Measurements from ENCODE around the gene ZNF487.
A peak's percentile ranks its signal among the peaks of the same experiment; 100 is the strongest.
"Not testable (repeated sequence)": the region's sequence is repeated elsewhere in the genome, so short reads cannot be mapped to it uniquely, and the experiment has no call there.

The ZNF487 gene

DNA sequence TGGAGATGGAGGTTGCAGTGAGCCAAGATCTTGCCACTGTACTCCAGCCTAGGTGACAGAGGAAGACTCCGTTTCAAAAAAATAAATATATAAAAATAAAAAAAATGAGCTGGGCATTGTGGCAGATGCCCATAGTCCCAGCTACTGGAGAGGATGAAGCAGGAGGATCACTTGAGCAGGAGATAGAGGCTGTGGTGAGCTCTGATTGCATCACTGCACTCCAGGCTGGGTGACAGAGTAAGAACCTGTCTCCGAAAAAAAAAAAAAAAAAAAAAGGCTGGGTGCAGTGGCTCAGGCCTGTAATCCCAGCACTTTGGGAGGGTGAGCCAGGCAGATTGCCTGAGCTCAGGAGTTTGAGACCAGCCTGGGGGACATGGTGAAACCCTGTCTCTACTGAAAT is 11.8 kb downstream of the ZNF487 start:
- no peak overlapping the region for H3K4me3 ChIP-seq (replicated peaks; ENCODE audit: low read depth, low read length)
- TF ChIP-seq, protein P1, sequence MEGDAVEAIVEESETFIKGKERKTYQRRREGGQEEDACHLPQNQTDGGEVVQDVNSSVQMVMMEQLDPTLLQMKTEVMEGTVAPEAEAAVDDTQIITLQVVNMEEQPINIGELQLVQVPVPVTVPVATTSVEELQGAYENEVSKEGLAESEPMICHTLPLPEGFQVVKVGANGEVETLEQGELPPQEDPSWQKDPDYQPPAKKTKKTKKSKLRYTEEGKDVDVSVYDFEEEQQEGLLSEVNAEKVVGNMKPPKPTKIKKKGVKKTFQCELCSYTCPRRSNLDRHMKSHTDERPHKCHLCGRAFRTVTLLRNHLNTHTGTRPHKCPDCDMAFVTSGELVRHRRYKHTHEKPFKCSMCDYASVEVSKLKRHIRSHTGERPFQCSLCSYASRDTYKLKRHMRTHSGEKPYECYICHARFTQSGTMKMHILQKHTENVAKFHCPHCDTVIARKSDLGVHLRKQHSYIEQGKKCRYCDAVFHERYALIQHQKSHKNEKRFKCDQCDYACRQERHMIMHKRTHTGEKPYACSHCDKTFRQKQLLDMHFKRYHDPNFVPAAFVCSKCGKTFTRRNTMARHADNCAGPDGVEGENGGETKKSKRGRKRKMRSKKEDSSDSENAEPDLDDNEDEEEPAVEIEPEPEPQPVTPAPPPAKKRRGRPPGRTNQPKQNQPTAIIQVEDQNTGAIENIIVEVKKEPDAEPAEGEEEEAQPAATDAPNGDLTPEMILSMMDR (IDR thresholded peaks at IDR 0.05; ENCODE audit: low read depth, low read length, missing control alignments): no peak
- no peak for DNase-seq (ENCODE audit: extremely low read depth, low read depth)

DNA sequence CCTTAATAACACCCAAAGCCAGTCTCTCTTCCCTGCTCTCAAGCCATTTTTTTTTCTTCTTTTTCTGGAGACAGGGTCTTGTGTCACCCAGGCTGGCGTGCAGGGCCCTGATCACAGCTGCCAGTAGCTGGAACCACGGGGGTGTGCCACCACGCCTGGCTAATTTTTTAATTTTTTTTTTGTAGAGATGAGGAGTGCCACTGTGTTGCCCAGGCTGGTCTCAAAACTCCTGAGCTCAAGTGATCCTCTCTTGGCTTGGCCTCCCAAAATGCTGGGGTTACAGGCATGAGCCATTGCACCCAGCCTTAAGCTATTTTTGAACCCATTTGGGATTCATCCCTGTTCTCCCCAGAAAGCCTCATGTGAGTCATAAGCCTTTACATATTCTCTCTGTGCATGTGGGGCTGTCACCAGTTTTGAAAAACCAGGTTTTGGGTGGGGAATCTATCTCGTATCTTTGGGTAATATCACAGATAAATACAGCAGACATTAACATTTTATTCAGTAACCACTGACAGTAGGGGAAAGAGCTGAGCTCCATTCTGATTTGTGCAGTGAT is 15.5 kb downstream of the ZNF487 start:
- no peak overlapping the region for H3K4me3 ChIP-seq (replicated peaks; ENCODE audit: low read depth, low read length)
- DNase-seq (ENCODE audit: extremely low read depth, low read depth): no peak
- TF ChIP-seq, protein P1 (IDR thresholded peaks at IDR 0.05; ENCODE audit: low read depth, low read length, missing control alignments): no peak

DNA sequence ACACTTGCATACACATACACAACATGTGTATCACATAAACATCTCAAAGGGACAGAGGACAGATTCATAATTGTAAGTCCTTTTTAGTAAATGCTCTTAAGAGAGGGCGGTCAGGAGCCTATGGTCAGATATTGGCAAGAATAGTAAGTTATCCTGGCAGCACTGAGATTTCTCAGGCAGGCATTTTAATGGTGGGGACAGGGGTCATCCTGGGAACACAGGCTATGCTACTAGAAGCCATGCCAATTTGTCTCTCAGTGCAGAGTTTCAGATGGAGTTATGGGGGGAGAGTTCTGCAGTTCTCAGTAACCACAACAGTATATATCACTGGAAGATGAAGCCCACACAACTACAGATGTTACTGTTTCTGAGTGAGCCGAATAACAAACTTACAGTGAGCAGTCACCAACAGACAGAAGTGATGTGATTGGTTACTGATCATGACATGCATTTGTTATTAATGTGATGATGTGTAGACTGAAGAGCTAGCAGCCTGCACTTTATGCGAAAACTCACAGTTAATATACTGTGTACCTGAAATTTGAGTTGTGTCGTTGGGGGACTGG is 16.4 kb downstream of the ZNF487 start:
- TF ChIP-seq, protein P1 (IDR thresholded peaks at IDR 0.05; ENCODE audit: low read depth, low read length, missing control alignments): no peak
- no peak overlapping the region for H3K4me3 ChIP-seq (replicated peaks; ENCODE audit: low read depth, low read length)
- DNase-seq (ENCODE audit: extremely low read depth, low read depth): no peak

DNA sequence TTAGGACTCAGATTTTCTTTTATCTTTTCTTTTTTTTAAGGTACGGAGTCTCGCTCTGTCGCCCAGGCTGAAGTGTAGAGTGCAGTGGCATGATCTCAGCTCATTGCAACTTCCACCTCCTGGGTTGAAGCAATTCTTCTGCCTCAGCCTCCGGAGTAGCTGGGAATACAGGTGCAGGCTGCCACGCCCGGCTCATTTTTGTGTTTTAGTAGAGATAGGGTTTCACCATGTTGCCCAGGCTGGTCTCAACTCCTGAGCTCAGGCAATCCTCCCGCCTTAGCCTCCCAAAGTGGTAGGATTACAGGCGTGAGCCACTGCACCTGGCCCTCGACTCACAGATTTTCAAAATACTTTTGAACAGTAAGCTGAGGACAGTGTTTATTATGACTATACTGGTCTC is 17.1 kb downstream of the ZNF487 start:
- not testable (repeated sequence) for H3K4me3 ChIP-seq (replicated peaks; ENCODE audit: low read depth, low read length); DNase-seq (ENCODE audit: extremely low read depth, low read depth)

DNA sequence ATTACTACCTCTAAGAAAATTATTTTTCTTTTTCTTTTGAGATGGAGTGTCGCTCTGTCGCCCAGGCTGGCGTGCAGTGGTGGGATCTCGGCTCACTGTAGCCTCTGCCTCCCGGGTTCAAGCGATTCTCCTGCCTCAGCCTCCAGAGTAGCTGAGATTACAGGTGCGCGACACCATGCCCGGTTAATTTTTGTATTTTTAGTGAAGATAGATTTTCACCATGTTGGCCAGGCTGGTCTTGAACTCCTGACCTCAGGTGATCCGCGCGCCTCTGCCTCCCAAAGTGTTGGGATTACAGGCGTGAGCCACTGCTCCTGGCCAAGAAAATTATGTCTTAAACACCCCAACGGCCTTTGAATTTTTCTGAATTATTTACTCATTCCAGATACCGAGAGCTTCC is 19.6 kb downstream of the ZNF487 start:
- not testable (repeated sequence) for H3K4me3 ChIP-seq (replicated peaks; ENCODE audit: low read depth, low read length); DNase-seq (ENCODE audit: extremely low read depth, low read depth)

DNA sequence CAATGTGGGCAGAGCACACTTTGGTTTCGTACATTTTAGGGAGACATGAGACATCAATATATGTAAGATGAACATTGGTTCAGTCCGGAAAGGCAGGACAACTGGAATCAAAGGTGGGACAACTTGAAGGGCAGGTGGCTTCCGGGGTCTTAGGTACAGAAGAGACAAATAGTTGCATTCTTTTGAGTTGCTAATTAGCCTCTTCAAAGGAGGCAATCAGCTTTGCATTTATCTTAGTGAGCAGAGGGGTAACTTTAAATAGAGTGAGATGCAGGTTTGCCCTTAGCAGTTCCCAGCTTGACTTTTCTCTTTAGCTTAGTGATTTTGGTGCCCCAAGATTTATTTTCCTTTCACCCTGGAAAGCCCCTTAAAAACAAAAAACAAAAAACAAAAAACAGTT is 21.3 kb downstream of the ZNF487 start:
- no peak for DNase-seq (ENCODE audit: extremely low read depth, low read depth)
- no peak overlapping the region for H3K4me3 ChIP-seq (replicated peaks; ENCODE audit: low read depth, low read length)
- TF ChIP-seq, protein P1 (IDR thresholded peaks at IDR 0.05; ENCODE audit: low read depth, low read length, missing control alignments): no peak

DNA sequence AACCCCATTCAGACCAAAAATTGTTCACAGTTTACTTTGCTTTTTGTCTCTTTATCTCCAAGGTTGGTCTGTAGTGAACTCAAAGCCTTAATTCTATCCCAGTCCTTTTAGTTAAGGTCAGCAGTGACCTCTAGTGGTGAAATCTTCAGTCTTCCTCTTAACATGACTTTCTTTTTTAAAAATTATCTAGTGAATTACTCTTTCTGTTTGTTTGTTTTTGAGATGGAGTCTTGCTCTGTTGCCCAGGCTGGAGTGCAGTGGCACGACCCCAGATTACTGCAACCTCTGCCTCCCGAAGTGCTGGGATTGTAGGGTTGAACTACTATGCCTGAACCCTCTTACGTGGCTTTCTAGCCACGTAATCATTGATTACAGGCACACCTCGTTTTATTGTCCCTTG is 25.0 kb downstream of the ZNF487 start:
- H3K4me3 ChIP-seq (replicated peaks; ENCODE audit: low read depth, low read length): no peak overlapping the region
- TF ChIP-seq, protein P1 (IDR thresholded peaks at IDR 0.05; ENCODE audit: low read depth, low read length, missing control alignments): peak; percentile 54

DNA sequence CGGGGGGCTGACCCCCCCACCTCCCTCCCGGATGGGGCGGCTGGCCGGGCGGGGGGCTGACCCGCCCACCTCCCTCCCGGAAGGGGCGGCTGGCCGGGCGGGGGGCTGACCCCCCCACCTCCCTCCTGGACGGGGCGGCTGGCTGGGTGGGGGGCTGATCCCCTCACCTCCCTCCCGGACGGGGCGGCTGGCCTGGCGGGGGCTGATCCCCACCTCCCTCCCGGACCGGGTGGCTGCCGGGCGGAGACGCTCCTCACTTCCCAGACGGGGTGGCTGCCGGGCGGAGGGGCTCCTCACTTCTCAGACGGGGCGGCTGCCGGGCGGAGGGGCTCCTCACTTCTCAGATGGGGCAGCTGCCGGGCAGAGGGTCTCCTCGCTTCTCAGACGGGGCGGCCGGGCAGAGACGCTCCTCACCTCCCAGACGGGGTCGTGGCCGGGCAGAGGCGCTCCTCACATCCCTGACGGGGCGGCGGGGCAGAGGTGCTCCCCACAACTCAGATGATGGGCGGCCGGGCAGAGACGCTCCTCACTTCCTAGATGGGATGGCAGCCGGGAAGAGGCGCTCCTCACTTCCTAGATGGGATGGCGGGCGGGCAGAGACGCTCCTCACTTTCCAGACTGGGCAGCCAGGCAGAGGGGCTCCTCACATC is 28.3 kb downstream of the ZNF487 start:
- DNase-seq (ENCODE audit: extremely low read depth, low read depth); H3K4me3 ChIP-seq (replicated peaks; ENCODE audit: low read depth, low read length): not testable (repeated sequence)

More for the DNA sequence above, 25.0 kb downstream of the ZNF487 start:
- DNase-seq (ENCODE audit: extremely low read depth, low read depth): peak; percentile 81

DNA sequence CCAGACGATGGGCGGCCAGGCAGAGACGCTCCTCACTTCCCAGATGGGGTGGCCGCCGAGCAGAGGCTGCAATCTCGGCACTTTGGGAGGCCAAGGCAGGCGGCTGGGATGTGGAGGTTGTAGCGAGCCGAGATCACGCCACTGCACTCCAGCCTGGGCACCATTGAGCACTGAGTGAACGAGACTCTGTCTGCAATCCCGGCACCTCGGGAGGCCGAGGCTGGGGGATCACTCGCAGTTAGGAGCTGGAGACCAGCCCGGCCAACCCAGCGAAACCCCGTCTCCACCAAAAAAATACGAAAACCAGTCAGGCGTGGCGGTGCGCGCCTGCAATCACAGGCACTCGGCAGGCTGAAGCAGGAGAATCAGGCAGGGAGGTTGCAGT is 28.8 kb downstream of the ZNF487 start:
- not testable (repeated sequence) for H3K4me3 ChIP-seq (replicated peaks; ENCODE audit: low read depth, low read length); DNase-seq (ENCODE audit: extremely low read depth, low read depth)

Measured in HFF-Myc (cell line).